M059J (cell line): ENCODE results near the gene OBI1. TPM values are rescaled to one million over a fixed set of nuclear protein-coding genes. Genes with fewer than 3 reads are reported as not detected.
"Not testable (repeated sequence)": the region's sequence is repeated elsewhere in the genome, so short reads cannot be mapped to it uniquely, and the experiment has no call there.

Source experiments
- DNase-seq: peaks from one replicate; pipeline ENCODE4 v3.0.0-alpha.2; 2012; ENCODE audit warnings: low read depth
- total RNA-seq: library from RNA; depleted of rRNA; stranded (reverse); fragments of >200 nt; shearing (Covaris generic); gene quantifications from 2 replicates; pipeline ENCODE4 v1.2.3, GENCODE V29; 2014

The OBI1 gene
- total RNA-seq, 1 experiment from 2014 or later, result 20.6 TPM

GRCh38 chr13:78649997-78650716, 8.8 kb downstream of the OBI1 start:
- DNase-seq, result no peak

- DNase-seq, result not testable (repeated sequence)
These were observed 11.8 kb downstream of the OBI1 start for GRCh38 chr13:78647109-78647678.

GRCh38 chr13:78638216-78638615, 20.7 kb downstream of the OBI1 start:
- no peak for DNase-seq

- DNase-seq, result no peak
These were observed 22.5 kb downstream of the OBI1 start for GRCh38 chr13:78636495-78636894.

GRCh38 chr13:78632996-78633395, 26.0 kb downstream of the OBI1 start:
- DNase-seq, result no peak

- no peak for DNase-seq
These were observed 27.9 kb downstream of the OBI1 start for GRCh38 chr13:78631077-78631476.

- DNase-seq, result no peak
These were observed 28.4 kb downstream of the OBI1 start for GRCh38 chr13:78630511-78630910.

GRCh38 chr13:78625384-78625783, 33.6 kb downstream of the OBI1 start:
- no peak for DNase-seq

GRCh38 chr13:78623132-78623531, 35.8 kb downstream of the OBI1 start:
- no peak for DNase-seq

GRCh38 chr13:78620936-78621470, 38.0 kb downstream of the OBI1 start:
- DNase-seq, result no peak

GRCh38 chr13:78618411-78618810, 40.5 kb downstream of the OBI1 start:
- no peak for DNase-seq

- no peak for DNase-seq
These were observed 47.9 kb downstream of the OBI1 start for GRCh38 chr13:78611040-78611439.

- peak; percentile 38 for DNase-seq
These were observed 48.5 kb downstream of the OBI1 start for GRCh38 chr13:78610381-78610883.

- peak; percentile 37 for DNase-seq
These were observed 49.3 kb downstream of the OBI1 start for GRCh38 chr13:78609464-78610205.

GRCh38 chr13:78608688-78609463, 50.1 kb downstream of the OBI1 start:
- DNase-seq, result no peak

GRCh38 chr13:78608252-78608687, 50.7 kb downstream of the OBI1 start:
- DNase-seq, result no peak

- no peak for DNase-seq
These were observed 51.3 kb downstream of the OBI1 start for GRCh38 chr13:78607409-78608251.

- DNase-seq, result no peak
These were observed 52.2 kb downstream of the OBI1 start for GRCh38 chr13:78606471-78607408.

- no peak for DNase-seq
These were observed 54.0 kb downstream of the OBI1 start for GRCh38 chr13:78604782-78605611.
